Measurements from ENCODE around the gene CAPNS2.

- TF ChIP-seq CTCF (IDR thresholded peaks at IDR 0.05; ENCODE audit: insufficient read depth, low read depth, low read length) (no peak), EZH2 (IDR thresholded peaks at IDR 0.05; ENCODE audit: insufficient read depth, low read length) (no peak)
Measured at GRCh38 chr16:55585631-55586030, 19.1 kb downstream of the CAPNS2 start.
